ENCODE data around the gene POTEG. TPM values are rescaled to one million over a fixed set of nuclear protein-coding genes. Genes with fewer than 3 reads are reported as not detected.
"Not testable (repeated sequence)": the region's sequence is repeated elsewhere in the genome, so short reads cannot be mapped to it uniquely, and the experiment has no call there.

The POTEG gene
- total RNA-seq, 1 donor from 2014 or later: not detected

DNA sequence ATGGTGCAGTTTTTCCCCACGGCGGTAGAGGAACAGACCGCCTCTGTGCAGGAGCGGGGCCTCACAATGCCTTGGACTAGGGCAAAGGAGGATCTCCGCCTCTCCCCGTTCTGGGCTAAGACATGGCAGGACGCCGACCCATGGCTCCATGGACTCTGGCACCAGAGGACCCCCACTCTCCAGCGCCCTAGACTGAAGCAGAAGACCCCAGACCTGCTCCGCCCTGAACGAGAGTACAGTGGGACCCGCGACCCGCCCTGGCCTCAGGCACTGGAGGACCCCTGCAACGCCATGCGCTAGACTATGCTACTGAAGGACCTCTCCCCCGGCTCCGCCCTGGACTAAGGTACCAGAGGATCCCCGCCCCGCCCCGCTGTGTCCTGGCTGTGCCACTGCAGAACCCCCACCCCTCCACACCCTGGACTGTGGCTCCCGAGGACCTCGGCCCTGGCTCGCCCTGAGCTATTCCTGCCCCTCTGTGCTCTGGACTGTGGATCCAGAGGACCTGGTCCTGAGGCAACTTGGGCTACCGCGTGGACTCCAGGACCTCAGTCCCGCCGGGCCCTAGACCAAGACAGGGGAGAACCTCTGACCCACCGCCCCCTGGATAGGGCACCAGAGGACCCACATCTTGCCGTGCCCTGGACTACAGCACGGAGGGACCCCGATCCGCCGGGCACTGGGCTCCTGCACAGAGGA lies 73.1 kb downstream of the POTEG start:
- H3K4me3 ChIP-seq; DNase-seq (ENCODE audit: low spot score in 2 of 2); intact Hi-C loops (cut with DNase I): not testable (repeated sequence)

More for the DNA sequence above, 73.1 kb downstream of the POTEG start:
- H3K27me3 ChIP-seq, H3K9me3 ChIP-seq, H3K27ac ChIP-seq, H3K36me3 ChIP-seq, H3K4me1 ChIP-seq: not testable (repeated sequence)
